Neural progenitor cell (in vitro differentiated cells): ENCODE data around the gene CHD5. TPM values are rescaled to one million over a fixed set of nuclear protein-coding genes. Genes with fewer than 3 reads are reported as not detected.

ENCODE experiments used
- DNase-seq: peaks from one replicate; pipeline ENCODE4 v3.0.0-alpha.2; 2016; ENCODE audit warnings: low spot score
- H2AFZ ChIP-seq: fragments of 200-600 bp; sonication (generic); replicated peaks from 2 replicates; pipeline ENCODE4 v1.6.1; 2016; ENCODE audit warnings: antibody characterized with exemption
- H3F3A ChIP-seq: fragments of 200-600 bp; sonication (generic); 2 replicates; pipeline ENCODE4 v1.6.1; 2016; ENCODE audit warnings: antibody characterized with exemption, low read depth
- H3K27ac ChIP-seq: fragments of 200-600 bp; sonication (generic); 2 replicates; pipeline ENCODE4 v1.5.1; 2016; ENCODE audit warnings: mild to moderate bottlenecking
- H3K27me3 ChIP-seq: fragments of 200-600 bp; sonication (generic); 2 replicates; pipeline ENCODE4 v1.6.1; 2016; ENCODE audit warnings: mild to moderate bottlenecking, moderate library complexity
- H3K36me3 ChIP-seq: fragments of 200-600 bp; sonication (generic); 2 replicates; pipeline ENCODE4 v1.5.1; 2016
- H3K4me1 ChIP-seq: fragments of 200-600 bp; sonication (generic); 2 replicates; pipeline ENCODE4 v1.6.1; 2016; ENCODE audit warnings: mixed run types
- H3K4me2 ChIP-seq: fragments of 200-600 bp; sonication (generic); 2 replicates; pipeline ENCODE4 v1.6.1; 2016
- H3K4me3 ChIP-seq: fragments of 200-600 bp; sonication (generic); 2 replicates; pipeline ENCODE4 v1.5.1; 2016
- H3K79me2 ChIP-seq: fragments of 200-600 bp; sonication (generic); 2 replicates; pipeline ENCODE4 v1.6.1; 2016; ENCODE audit warnings: low read depth
- H3K9ac ChIP-seq: fragments of 200-600 bp; sonication (generic); 2 replicates; pipeline ENCODE4 v1.6.1; 2016
- H3K9me3 ChIP-seq: fragments of 200-600 bp; sonication (generic); 2 replicates; pipeline ENCODE4 v1.5.1; 2016; ENCODE audit warnings: low read depth
- H4K20me1 ChIP-seq: fragments of 200-600 bp; sonication (generic); 2 replicates; pipeline ENCODE4 v1.6.1; 2016; ENCODE audit warnings: low read depth
- H3K27ac Mint-ChIP-seq: 3 replicates; pipeline ENCODE4 v1.8.0; 2021; ENCODE audit warnings: mixed read lengths
- H3K27me3 Mint-ChIP-seq: 2 replicates; pipeline ENCODE4 v1.8.0; 2022; ENCODE audit warnings: low read depth, mild to moderate bottlenecking, inconsistent platforms, moderate library complexity, mixed read lengths; ENCODE audit not compliant: insufficient read depth
- H3K36me3 Mint-ChIP-seq: 3 replicates; pipeline ENCODE4 v1.8.0; 2021; ENCODE audit warnings: mixed read lengths
- H3K4me1 Mint-ChIP-seq: 3 replicates; pipeline ENCODE4 v1.8.0; 2021; ENCODE audit warnings: mixed read lengths
- H3K4me3 Mint-ChIP-seq: 3 replicates; pipeline ENCODE4 v1.8.0; 2021; ENCODE audit warnings: mild to moderate bottlenecking, moderate library complexity, mixed read lengths
- H3K9me3 Mint-ChIP-seq: 3 replicates; pipeline ENCODE4 v1.8.0; 2020; ENCODE audit warnings: mixed read lengths
- EZH2 ChIP-seq: fragments of 200-600 bp; sonication (generic); IDR thresholded peaks from 2 replicates; pipeline ENCODE4 v1.6.1; 2017; ENCODE audit warnings: antibody characterized with exemption, mild to moderate bottlenecking, moderate library complexity
- EZH2phosphoT487 ChIP-seq: fragments of 200-600 bp; sonication (generic); IDR thresholded peaks from 2 replicates; pipeline ENCODE4 v1.6.1; 2017; ENCODE audit warnings: antibody characterized with exemption
- total RNA-seq: library from RNA; depleted of rRNA; stranded (reverse); fragments of >200 nt; gene quantifications from 2 replicates; pipeline ENCODE4 v1.2.3, GENCODE V29; 2015; ENCODE audit warnings: low replicate concordance
- TF ChIP-seq, protein P1 (sequence below): fragments of 200-600 bp; sonication (generic); IDR thresholded peaks from 2 replicates; pipeline ENCODE4 v1.5.1; 2017; ENCODE audit warnings: antibody characterized with exemption, mild to moderate bottlenecking

Gene CHD5
- total RNA-seq, 1 donor from 2014 or later, result 0.17 TPM

DNA sequence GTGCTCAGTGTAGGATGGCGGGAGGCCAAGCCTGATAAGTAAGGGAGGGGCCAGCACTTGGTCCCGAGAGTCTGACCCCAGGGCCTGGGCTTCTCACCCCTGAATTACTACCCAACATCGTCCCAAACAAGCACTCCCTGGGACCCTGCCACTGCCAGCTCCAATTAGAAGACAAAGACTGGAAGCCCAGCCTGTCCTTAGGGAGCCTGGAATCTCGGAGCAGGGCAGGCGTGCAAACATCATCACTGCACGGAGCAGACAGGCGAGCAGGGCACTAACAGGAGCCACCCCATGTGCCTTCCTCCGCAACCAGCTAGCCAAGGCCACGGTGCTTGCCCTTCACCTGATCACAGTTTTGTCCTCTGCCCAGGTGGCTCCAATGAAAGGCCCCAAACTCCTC is 111.2 kb downstream of the CHD5 start:
- TF ChIP-seq EZH2phosphoT487 (no peak), EZH2 (no peak)
- TF ChIP-seq, protein P1, sequence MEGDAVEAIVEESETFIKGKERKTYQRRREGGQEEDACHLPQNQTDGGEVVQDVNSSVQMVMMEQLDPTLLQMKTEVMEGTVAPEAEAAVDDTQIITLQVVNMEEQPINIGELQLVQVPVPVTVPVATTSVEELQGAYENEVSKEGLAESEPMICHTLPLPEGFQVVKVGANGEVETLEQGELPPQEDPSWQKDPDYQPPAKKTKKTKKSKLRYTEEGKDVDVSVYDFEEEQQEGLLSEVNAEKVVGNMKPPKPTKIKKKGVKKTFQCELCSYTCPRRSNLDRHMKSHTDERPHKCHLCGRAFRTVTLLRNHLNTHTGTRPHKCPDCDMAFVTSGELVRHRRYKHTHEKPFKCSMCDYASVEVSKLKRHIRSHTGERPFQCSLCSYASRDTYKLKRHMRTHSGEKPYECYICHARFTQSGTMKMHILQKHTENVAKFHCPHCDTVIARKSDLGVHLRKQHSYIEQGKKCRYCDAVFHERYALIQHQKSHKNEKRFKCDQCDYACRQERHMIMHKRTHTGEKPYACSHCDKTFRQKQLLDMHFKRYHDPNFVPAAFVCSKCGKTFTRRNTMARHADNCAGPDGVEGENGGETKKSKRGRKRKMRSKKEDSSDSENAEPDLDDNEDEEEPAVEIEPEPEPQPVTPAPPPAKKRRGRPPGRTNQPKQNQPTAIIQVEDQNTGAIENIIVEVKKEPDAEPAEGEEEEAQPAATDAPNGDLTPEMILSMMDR, result no peak
- H4K20me1 ChIP-seq, result no peaks in the 10 kb centered on the region
- no peak overlapping the region for H3K4me3 ChIP-seq
- H3K79me2 ChIP-seq, result no peaks in the 10 kb centered on the region
- DNase-seq, result no peak
- H3K9ac ChIP-seq, result no peak overlapping the region
- no peaks in the 10 kb centered on the region for H3K4me1 ChIP-seq
- no peak overlapping the region for H3K4me2 ChIP-seq
- H3K27ac ChIP-seq, result no peak overlapping the region
- Mint-ChIP-seq H3K4me3 (no peak overlapping the region), H3K4me1 (no peaks in the 10 kb centered on the region), H3K36me3 (no peaks in the 10 kb centered on the region), H3K27ac (no peak overlapping the region), H3K27me3 (peaks cover 10% of the 10 kb centered on the region), H3K9me3 (no peaks in the 10 kb centered on the region)
- H3K27me3 ChIP-seq, result no peaks in the 10 kb centered on the region
- H2AFZ ChIP-seq, result no peak overlapping the region
- H3F3A ChIP-seq, result no peaks in the 10 kb centered on the region
- no peaks in the 10 kb centered on the region for H3K36me3 ChIP-seq
- no peaks in the 10 kb centered on the region for H3K9me3 ChIP-seq

DNA sequence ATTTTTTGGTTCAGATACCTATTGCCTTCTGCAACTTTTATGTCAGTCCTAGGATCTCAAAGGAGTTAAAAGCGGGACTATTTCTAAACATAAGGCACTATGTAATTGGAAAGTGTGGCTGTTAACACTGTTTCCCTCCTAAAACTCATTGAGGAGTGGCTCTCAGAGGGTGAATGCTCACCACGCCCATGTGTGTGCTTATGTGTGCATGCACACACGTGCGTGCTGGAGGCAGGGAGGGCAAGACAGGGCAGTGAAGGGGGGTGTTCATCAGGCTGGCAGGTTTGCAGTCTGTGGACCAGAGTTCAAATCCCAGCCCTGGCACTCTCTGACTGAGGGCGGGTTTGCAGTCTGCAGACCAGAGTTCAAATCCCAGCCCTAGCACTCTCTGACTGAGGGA is 112.0 kb downstream of the CHD5 start:
- no peak overlapping the region for H3K4me3 ChIP-seq
- TF ChIP-seq, protein P1, result no peak
- TF ChIP-seq EZH2 (no peak), EZH2phosphoT487 (no peak)
- H3K27me3 ChIP-seq, result no peaks in the 10 kb centered on the region
- H3K9ac ChIP-seq, result no peak overlapping the region
- no peak overlapping the region for H3K27ac ChIP-seq
- Mint-ChIP-seq H3K4me3 (no peak overlapping the region), H3K27me3 (peaks cover 7% of the 10 kb centered on the region), H3K9me3 (no peaks in the 10 kb centered on the region), H3K27ac (no peak overlapping the region), H3K36me3 (no peaks in the 10 kb centered on the region), H3K4me1 (no peaks in the 10 kb centered on the region)
- no peak overlapping the region for H2AFZ ChIP-seq
- H3F3A ChIP-seq, result no peaks in the 10 kb centered on the region
- no peak for DNase-seq
- no peaks in the 10 kb centered on the region for H3K36me3 ChIP-seq
- H3K79me2 ChIP-seq, result no peaks in the 10 kb centered on the region
- no peak overlapping the region for H3K4me2 ChIP-seq
- H3K4me1 ChIP-seq, result no peaks in the 10 kb centered on the region
- no peaks in the 10 kb centered on the region for H4K20me1 ChIP-seq
- no peaks in the 10 kb centered on the region for H3K9me3 ChIP-seq

DNA sequence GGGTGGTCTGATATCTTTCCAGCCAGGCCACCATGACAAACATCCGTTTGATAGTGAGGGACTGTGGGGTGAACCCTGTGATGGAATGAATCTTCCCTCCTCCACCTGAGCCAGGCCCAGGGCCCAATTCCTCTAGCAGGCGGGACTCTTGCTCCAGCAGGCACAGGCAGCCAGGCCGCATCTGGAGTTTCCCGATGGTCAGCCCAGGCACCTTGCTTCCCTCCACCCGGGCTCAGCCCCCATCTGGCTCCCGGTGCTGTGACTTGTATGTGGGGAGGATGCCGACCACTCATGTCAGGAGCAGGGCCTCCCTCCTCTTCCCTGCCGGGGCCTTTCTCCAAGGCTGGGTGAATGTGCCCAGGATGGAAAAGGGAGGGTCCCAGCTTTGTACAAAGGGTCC is 113.4 kb downstream of the CHD5 start:
- TF ChIP-seq EZH2 (no peak), EZH2phosphoT487 (no peak)
- TF ChIP-seq, protein P1, result no peak
- no peaks in the 10 kb centered on the region for H4K20me1 ChIP-seq
- no peaks in the 10 kb centered on the region for H3F3A ChIP-seq
- H3K9ac ChIP-seq, result no peak overlapping the region
- no peaks in the 10 kb centered on the region for H3K27me3 ChIP-seq
- H3K4me3 ChIP-seq, result no peak overlapping the region
- no peaks in the 10 kb centered on the region for H3K79me2 ChIP-seq
- Mint-ChIP-seq H3K4me1 (no peaks in the 10 kb centered on the region), H3K4me3 (no peak overlapping the region), H3K27me3 (peaks cover 5% of the 10 kb centered on the region), H3K27ac (no peak overlapping the region), H3K36me3 (no peaks in the 10 kb centered on the region), H3K9me3 (no peaks in the 10 kb centered on the region)
- H3K36me3 ChIP-seq, result no peaks in the 10 kb centered on the region
- no peak overlapping the region for H3K4me2 ChIP-seq
- no peaks in the 10 kb centered on the region for H3K9me3 ChIP-seq
- H3K27ac ChIP-seq, result no peak overlapping the region
- no peak for DNase-seq
- H3K4me1 ChIP-seq, result no peaks in the 10 kb centered on the region
- H2AFZ ChIP-seq, result no peak overlapping the region
